Mesenteric fat pad (tissue), 1 donor: ENCODE measurements around the gene CHST14. TPM values are rescaled to one million over a fixed set of nuclear protein-coding genes. Genes with fewer than 3 reads are reported as not detected.

Source experiments
- DNase-seq: peaks from one replicate; pipeline ENCODE4 v3.0.0-alpha.2; 2020; ENCODE audit warnings: low spot score
- total RNA-seq: library from RNA; stranded (reverse); fragmentation: NEBNext Ultra II Directional; extraction: Animal tissue kit (Norgen Biotek cat#: 25700); gene quantifications from one replicate; pipeline ENCODE4 v1.2.1, GENCODE V29; 2021
- donor health status: DM: yes; HTN: yes; CAD: no.

CHST14 gene
- total RNA-seq, 1 donor from 2014 or later: 10.9 TPM

GRCh38 chr15:40487816-40488682, 17.3 kb downstream of the CHST14 start:
- peak; percentile 55 for DNase-seq

GRCh38 chr15:40489274-40490175, 18.7 kb downstream of the CHST14 start:
- no peak for DNase-seq

- DNase-seq: no peak
Observed at GRCh38 chr15:40493089-40493840, 22.5 kb downstream of the CHST14 start.

- no peak for DNase-seq
Observed at GRCh38 chr15:40495516-40495915, 24.7 kb downstream of the CHST14 start.

GRCh38 chr15:40498418-40498817, 27.6 kb downstream of the CHST14 start:
- DNase-seq: no peak

- DNase-seq: no peak
Observed at GRCh38 chr15:40498891-40499290, 28.1 kb downstream of the CHST14 start.

- DNase-seq: no peak
Observed at GRCh38 chr15:40499931-40500330, 29.1 kb downstream of the CHST14 start.

- DNase-seq: no peak
Observed at GRCh38 chr15:40500568-40501330, 30.0 kb downstream of the CHST14 start.

- DNase-seq: no peak
Observed at GRCh38 chr15:40501487-40501886, 30.7 kb downstream of the CHST14 start.

GRCh38 chr15:40506964-40507571, 36.3 kb downstream of the CHST14 start:
- DNase-seq: peak; percentile 92

GRCh38 chr15:40508216-40508615, 37.4 kb downstream of the CHST14 start:
- DNase-seq: no peak

GRCh38 chr15:40510201-40510600, 39.4 kb downstream of the CHST14 start:
- DNase-seq: no peak

- DNase-seq: no peak
Observed at GRCh38 chr15:40511093-40511471, 40.3 kb downstream of the CHST14 start.

GRCh38 chr15:40511472-40512133, 40.8 kb downstream of the CHST14 start:
- no peak for DNase-seq

GRCh38 chr15:40512440-40512839, 41.7 kb downstream of the CHST14 start:
- no peak for DNase-seq

- DNase-seq: no peak
Observed at GRCh38 chr15:40513609-40514008, 42.8 kb downstream of the CHST14 start.

GRCh38 chr15:40516322-40516721, 45.5 kb downstream of the CHST14 start:
- DNase-seq: no peak
